Measurements from ENCODE around the gene ALG2.

Gene ALG2

GRCh38 chr9:99171225-99172123 is 50.3 kb downstream of the ALG2 start:
- DNase-seq (ENCODE audit: low read depth) = no peak

GRCh38 chr9:99169982-99170761 is 51.6 kb downstream of the ALG2 start:
- DNase-seq (ENCODE audit: low read depth) = no peak

- no peak for DNase-seq (ENCODE audit: low read depth)
Observed at GRCh38 chr9:99169086-99169485, 52.7 kb downstream of the ALG2 start.

- no peak for DNase-seq (ENCODE audit: low read depth)
Observed at GRCh38 chr9:99167694-99168093, 54.0 kb downstream of the ALG2 start.

GRCh38 chr9:99167119-99167518 is 54.6 kb downstream of the ALG2 start:
- DNase-seq (ENCODE audit: low read depth) = no peak
